Measurements from ENCODE around the gene CBLB. TPM values are rescaled to one million over a fixed set of nuclear protein-coding genes. Genes with fewer than 3 reads are reported as not detected.

CBLB gene
- total and polyA plus RNA-seq, 9 donors, result 19.5 to 31.4 (median 21.0) TPM

DNA sequence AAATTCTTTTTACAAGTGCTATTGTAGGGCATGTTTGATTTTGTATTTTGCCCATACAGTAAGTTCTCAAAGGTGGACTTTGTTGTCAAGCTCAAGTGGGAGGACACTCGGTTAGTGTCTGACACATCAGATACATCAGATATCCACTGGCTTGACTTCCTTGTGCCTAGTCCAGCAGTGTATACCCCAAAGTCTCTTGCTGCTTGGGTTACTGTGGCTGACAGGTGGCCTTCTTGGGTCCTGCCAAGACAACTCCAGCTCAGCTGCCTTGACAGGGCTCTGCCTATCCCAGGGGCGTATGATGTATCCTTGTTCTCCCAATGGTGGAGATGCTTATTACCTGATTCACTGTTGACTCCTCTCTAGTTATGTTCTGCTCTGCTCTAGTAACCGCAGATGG is 214.9 kb downstream of the CBLB start:
- H3K27ac ChIP-seq (ENCODE audit: low read length), result no peak overlapping the region
- peaks cover 7% of the 10 kb centered on the region for H3K36me3 ChIP-seq (ENCODE audit: control insufficient read depth, insufficient read depth, low read length)
- DNase-seq, result no peak
- no peaks in the 10 kb centered on the region for H3K4me1 ChIP-seq (ENCODE audit: control insufficient read depth, insufficient read depth, low read length)
- H3K4me3 ChIP-seq (ENCODE audit: low read length), result no peak overlapping the region
- H3K9me3 ChIP-seq (replicated peaks; ENCODE audit: control insufficient read depth, low read depth, low read length), result no peaks in the 10 kb centered on the region
- WGBS (ENCODE audit: insufficient coverage), result 100% methylated on average over 1 of the region's 3 CpGs
- no peaks in the 10 kb centered on the region for H3K27me3 ChIP-seq (ENCODE audit: control insufficient read depth, insufficient read depth, low read length)

DNA sequence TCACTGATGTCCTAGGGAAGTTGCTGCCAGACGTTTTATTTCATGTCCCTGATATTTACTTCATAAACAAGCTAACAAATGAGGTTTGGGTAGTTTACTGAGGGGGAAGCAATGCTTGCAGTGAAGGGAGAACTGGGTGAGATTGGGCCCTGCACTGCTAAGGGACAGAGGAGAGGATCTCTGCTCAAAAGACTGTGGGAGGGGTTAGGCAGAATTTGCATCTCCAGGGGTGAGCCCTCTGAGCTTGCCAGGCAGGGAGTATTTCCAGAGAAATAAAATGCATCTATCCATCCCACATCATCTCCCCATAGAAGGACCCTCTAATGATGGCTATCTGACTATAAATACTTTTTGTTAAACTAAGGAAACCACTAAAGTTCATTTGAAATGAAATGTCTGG is 215.6 kb downstream of the CBLB start:
- Histone ChIP-seq H3K36me3 (ENCODE audit: control insufficient read depth, insufficient read depth, low read length) (no peaks in the 10 kb centered on the region), H3K27me3 (ENCODE audit: control insufficient read depth, insufficient read depth, low read length) (no peaks in the 10 kb centered on the region)

DNA sequence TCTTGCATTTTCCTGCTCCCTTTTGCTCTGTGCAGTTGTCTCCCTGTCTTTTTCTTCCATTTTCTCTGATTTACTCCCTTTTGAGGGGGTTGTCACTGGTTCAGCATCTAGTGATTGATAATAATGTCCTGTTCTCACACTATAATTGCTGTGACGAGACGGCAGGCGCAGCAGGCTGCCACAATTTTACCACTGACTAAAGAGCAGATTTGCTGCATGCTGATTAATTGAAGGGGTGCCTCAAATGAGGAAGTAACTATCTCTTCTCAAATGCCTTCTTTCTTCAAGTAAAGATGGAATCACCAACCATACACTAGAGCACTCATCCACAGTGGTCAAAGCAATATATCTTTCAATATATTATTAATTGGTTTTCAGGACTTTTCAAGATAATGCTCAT is 219.3 kb downstream of the CBLB start:
- H3K4me1 ChIP-seq (ENCODE audit: control insufficient read depth, insufficient read depth, low read length), result no peaks in the 10 kb centered on the region
- no peaks in the 10 kb centered on the region for H3K9me3 ChIP-seq (replicated peaks; ENCODE audit: control insufficient read depth, low read depth, low read length)
- H3K4me3 ChIP-seq (ENCODE audit: low read length), result no peak overlapping the region
- H3K27me3 ChIP-seq (ENCODE audit: control insufficient read depth, insufficient read depth, low read length), result no peaks in the 10 kb centered on the region
- H3K36me3 ChIP-seq (ENCODE audit: control insufficient read depth, insufficient read depth, low read length), result no peaks in the 10 kb centered on the region
- DNase-seq, result no peak
- WGBS (ENCODE audit: insufficient coverage), result no CpG with 5 or more reads among the region's 3 CpGs
- no peak overlapping the region for H3K27ac ChIP-seq (ENCODE audit: low read length)

More for the DNA sequence above, 215.6 kb downstream of the CBLB start:
- no peak overlapping the region for H3K4me3 ChIP-seq (ENCODE audit: low read length)
- no peak overlapping the region for H3K27ac ChIP-seq (ENCODE audit: low read length)
- H3K4me1 ChIP-seq (ENCODE audit: control insufficient read depth, insufficient read depth, low read length), result no peaks in the 10 kb centered on the region
- no CpG with 5 or more reads among the region's 1 CpG for WGBS (ENCODE audit: insufficient coverage)
- H3K9me3 ChIP-seq (replicated peaks; ENCODE audit: control insufficient read depth, low read depth, low read length), result no peaks in the 10 kb centered on the region
- no peak for DNase-seq

DNA sequence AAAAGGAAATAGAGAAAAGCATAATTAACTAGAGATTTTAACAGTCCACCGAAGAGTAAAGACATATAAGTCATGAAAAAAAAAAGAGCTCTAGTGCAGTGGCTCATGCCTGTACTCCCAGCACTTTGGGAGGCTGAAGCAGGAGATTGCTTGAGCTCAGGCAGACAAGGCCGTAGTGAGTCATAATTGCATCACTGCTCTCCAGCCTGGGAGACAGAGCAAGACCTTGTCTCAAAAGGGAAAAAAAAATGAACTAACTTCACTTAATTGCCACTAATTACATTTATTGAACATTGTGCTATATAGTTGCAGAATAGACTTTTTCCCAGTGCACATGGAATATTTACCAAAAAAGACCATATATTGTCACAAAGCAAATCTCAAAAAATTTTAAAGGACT is 221.8 kb downstream of the CBLB start:
- Histone ChIP-seq H3K27ac (ENCODE audit: low read length) (no peak overlapping the region), H3K27me3 (ENCODE audit: control insufficient read depth, insufficient read depth, low read length) (no peaks in the 10 kb centered on the region), H3K4me3 (ENCODE audit: low read length) (no peak overlapping the region), H3K36me3 (ENCODE audit: control insufficient read depth, insufficient read depth, low read length) (no peaks in the 10 kb centered on the region), H3K4me1 (ENCODE audit: control insufficient read depth, insufficient read depth, low read length) (no peaks in the 10 kb centered on the region), H3K9me3 (replicated peaks; ENCODE audit: control insufficient read depth, low read depth, low read length) (no peaks in the 10 kb centered on the region)
- no peak for DNase-seq
- WGBS (ENCODE audit: insufficient coverage), result 100% methylated on average over 1 of the region's 2 CpGs

DNA sequence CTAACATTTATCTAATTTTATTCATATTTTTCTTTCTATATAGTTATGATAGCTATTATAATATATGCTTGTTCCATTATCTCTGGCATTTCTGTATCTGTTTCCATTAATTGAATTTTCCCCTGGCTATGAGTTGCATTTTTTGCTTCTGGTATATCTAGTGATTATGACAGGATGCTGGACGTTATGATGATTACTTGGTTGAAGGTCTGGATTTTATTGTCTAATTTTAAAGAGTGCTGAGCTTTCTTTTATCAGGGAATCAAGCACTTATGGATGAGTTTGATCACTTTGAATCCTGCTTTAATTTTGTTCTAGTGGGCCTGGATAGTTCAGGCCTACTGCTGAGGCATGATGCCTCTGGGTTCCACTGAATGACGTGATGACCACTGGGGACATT is 229.7 kb downstream of the CBLB start:
- Histone ChIP-seq H3K36me3 (ENCODE audit: control insufficient read depth, insufficient read depth, low read length) (no peaks in the 10 kb centered on the region), H3K27me3 (ENCODE audit: control insufficient read depth, insufficient read depth, low read length) (no peaks in the 10 kb centered on the region), H3K4me3 (ENCODE audit: low read length) (no peak overlapping the region), H3K4me1 (ENCODE audit: control insufficient read depth, insufficient read depth, low read length) (no peaks in the 10 kb centered on the region), H3K27ac (ENCODE audit: low read length) (no peak overlapping the region), H3K9me3 (replicated peaks; ENCODE audit: control insufficient read depth, low read depth, low read length) (no peaks in the 10 kb centered on the region)
- WGBS (ENCODE audit: insufficient coverage), result 92% methylated on average over 2 of the region's 2 CpGs
- no peak for DNase-seq

DNA sequence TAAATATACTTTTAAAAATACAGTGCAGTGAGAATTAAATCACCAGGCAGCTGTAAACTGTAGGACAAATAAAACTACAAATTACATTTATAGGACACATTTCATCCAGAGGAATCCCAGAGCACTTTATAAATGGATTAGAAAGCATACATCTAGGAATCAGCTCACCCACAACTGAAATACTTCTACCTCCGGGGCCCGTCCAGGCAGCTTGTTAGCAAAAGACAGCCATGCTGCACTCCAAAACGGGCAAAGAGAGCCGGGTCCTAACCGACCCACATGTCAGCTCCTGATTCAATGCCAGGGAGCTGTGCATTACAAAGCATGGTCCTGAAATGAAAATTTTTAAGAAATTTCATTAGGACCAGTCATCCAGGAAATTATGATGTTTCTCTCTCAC is 234.1 kb downstream of the CBLB start:
- Histone ChIP-seq H3K36me3 (ENCODE audit: control insufficient read depth, insufficient read depth, low read length) (no peaks in the 10 kb centered on the region), H3K9me3 (replicated peaks; ENCODE audit: control insufficient read depth, low read depth, low read length) (no peaks in the 10 kb centered on the region), H3K4me3 (ENCODE audit: low read length) (no peak overlapping the region), H3K27ac (ENCODE audit: low read length) (no peak overlapping the region), H3K4me1 (ENCODE audit: control insufficient read depth, insufficient read depth, low read length) (no peaks in the 10 kb centered on the region), H3K27me3 (ENCODE audit: control insufficient read depth, insufficient read depth, low read length) (no peaks in the 10 kb centered on the region)
- no peak for DNase-seq
- 78% methylated on average over 3 of the region's 5 CpGs for WGBS (ENCODE audit: insufficient coverage)

DNA sequence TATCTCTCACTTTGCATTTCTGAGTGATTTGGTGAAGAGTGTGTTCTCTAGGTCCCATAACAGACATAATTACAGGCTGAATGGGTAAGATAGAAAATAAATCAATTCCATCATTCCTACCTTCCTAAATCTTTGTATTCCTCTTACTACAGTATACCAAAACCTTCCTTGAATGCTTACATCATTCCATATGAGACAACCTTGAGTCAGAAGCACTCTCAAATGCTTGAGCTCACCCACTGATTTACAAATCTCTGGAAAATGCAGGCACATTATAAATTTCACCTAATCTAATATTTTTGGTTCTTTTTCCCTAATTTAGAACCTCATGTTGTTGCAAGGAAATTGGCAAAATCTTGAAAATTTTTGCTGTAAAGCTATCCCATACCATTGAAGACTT is 239.1 kb downstream of the CBLB start:
- H3K36me3 ChIP-seq (ENCODE audit: control insufficient read depth, insufficient read depth, low read length), result no peaks in the 10 kb centered on the region
- no peaks in the 10 kb centered on the region for H3K9me3 ChIP-seq (replicated peaks; ENCODE audit: control insufficient read depth, low read depth, low read length)
- no peak overlapping the region for H3K27ac ChIP-seq (ENCODE audit: low read length)
- DNase-seq, result no peak
- H3K4me3 ChIP-seq (ENCODE audit: low read length), result no peak overlapping the region
- no peaks in the 10 kb centered on the region for H3K4me1 ChIP-seq (ENCODE audit: control insufficient read depth, insufficient read depth, low read length)
- H3K27me3 ChIP-seq (ENCODE audit: control insufficient read depth, insufficient read depth, low read length), result no peaks in the 10 kb centered on the region

DNA sequence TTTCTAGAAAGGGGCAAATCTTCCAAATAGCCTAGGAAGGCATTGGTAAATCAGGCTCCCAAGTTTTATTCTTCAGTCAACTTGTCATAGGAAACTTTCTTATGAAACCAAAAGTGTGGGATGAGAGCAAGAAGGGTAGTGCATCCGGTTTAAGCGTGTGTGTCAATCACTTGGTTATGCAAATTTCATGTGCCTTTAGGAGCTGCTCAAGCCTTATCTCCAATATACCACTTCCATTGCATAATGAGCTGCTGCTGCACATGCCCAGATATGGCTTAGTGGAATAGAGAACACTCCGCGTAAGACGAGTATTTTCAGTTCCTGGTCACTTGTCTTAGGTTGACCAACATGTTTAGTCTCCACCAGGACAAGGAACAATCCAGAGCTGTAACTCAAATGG is 242.1 kb downstream of the CBLB start:
- Histone ChIP-seq H3K9me3 (replicated peaks; ENCODE audit: control insufficient read depth, low read depth, low read length) (no peaks in the 10 kb centered on the region), H3K27me3 (ENCODE audit: control insufficient read depth, insufficient read depth, low read length) (no peaks in the 10 kb centered on the region), H3K36me3 (ENCODE audit: control insufficient read depth, insufficient read depth, low read length) (no peaks in the 10 kb centered on the region), H3K27ac (ENCODE audit: low read length) (no peak overlapping the region), H3K4me3 (ENCODE audit: low read length) (no peak overlapping the region), H3K4me1 (ENCODE audit: control insufficient read depth, insufficient read depth, low read length) (no peaks in the 10 kb centered on the region)
- WGBS (ENCODE audit: insufficient coverage), result 80% methylated on average over 2 of the region's 5 CpGs
- DNase-seq, result no peak

DNA sequence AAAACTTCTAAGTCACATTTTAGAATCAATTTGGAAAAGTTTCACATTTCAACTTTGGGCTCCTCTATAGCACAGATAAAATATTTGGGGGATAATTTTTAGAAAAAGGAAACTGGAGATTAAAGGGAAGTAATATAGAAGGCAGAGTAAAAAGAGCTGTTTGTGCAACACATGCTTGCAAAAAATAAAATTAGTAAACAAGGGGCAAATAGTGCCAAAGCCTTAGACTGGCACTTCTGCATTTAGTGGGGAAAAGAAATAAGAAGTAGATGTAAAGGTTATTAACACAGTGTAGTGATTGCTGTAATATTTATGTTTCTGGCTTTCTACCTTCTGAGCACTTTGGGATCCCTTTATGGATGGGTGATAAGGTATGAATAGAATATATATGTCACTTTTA is 246.6 kb downstream of the CBLB start:
- DNase-seq, result no peak
- H3K4me3 ChIP-seq (ENCODE audit: low read length), result no peak overlapping the region
- H3K36me3 ChIP-seq (ENCODE audit: control insufficient read depth, insufficient read depth, low read length), result no peaks in the 10 kb centered on the region
- no peaks in the 10 kb centered on the region for H3K9me3 ChIP-seq (replicated peaks; ENCODE audit: control insufficient read depth, low read depth, low read length)
- no peak overlapping the region for H3K27ac ChIP-seq (ENCODE audit: low read length)
- H3K27me3 ChIP-seq (ENCODE audit: control insufficient read depth, insufficient read depth, low read length), result no peaks in the 10 kb centered on the region
- H3K4me1 ChIP-seq (ENCODE audit: control insufficient read depth, insufficient read depth, low read length), result no peaks in the 10 kb centered on the region

DNA sequence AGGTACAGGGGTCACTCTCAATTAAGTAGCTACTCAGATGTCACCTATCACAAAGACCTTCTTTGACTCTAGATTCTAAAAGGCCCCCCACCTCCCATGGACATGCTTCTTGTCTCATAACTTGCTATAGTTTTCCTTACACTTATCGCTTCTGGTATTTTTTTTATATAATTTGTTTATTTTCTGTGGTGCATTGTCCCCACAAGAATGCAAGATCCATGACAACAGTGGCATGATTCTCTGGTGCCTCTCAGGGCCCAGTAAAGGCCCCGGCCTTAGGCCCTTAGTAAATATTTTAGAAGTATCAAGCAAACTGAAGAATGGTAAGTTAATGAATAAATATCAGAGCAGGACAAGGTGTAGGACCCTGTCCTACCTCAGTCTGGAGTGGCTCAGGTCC is 248.6 kb downstream of the CBLB start:
- DNase-seq, result no peak
- no peak overlapping the region for H3K27ac ChIP-seq (ENCODE audit: low read length)
- no CpG with 5 or more reads among the region's 2 CpGs for WGBS (ENCODE audit: insufficient coverage)
- H3K9me3 ChIP-seq (replicated peaks; ENCODE audit: control insufficient read depth, low read depth, low read length), result no peaks in the 10 kb centered on the region
- H3K36me3 ChIP-seq (ENCODE audit: control insufficient read depth, insufficient read depth, low read length), result no peaks in the 10 kb centered on the region
- H3K27me3 ChIP-seq (ENCODE audit: control insufficient read depth, insufficient read depth, low read length), result no peaks in the 10 kb centered on the region
- no peaks in the 10 kb centered on the region for H3K4me1 ChIP-seq (ENCODE audit: control insufficient read depth, insufficient read depth, low read length)
- H3K4me3 ChIP-seq (ENCODE audit: low read length), result no peak overlapping the region

DNA sequence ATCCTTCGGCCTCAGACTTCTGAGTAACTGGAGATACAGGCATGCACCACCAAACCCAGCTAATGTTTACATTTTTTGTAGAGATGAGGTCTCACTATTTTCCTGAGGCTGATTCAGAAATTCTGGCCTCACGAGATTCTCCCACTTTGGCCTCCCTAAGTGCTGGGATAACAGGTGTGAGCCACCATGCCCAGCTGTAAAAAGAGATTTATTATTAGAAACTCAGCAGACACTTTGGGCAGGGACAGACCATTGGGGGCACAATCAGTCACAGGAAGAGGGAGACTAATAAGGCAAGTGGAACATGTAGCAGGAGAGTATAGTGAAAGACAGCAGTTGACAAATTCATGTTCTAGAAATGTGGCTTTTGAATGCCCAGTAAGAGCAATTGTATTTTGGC is 249.2 kb downstream of the CBLB start:
- Histone ChIP-seq H3K27me3 (ENCODE audit: control insufficient read depth, insufficient read depth, low read length) (no peaks in the 10 kb centered on the region), H3K4me1 (ENCODE audit: control insufficient read depth, insufficient read depth, low read length) (no peaks in the 10 kb centered on the region), H3K27ac (ENCODE audit: low read length) (no peak overlapping the region), H3K9me3 (replicated peaks; ENCODE audit: control insufficient read depth, low read depth, low read length) (no peaks in the 10 kb centered on the region), H3K4me3 (ENCODE audit: low read length) (no peak overlapping the region), H3K36me3 (ENCODE audit: control insufficient read depth, insufficient read depth, low read length) (no peaks in the 10 kb centered on the region)
- no peak for DNase-seq
- 100% methylated on average over 1 of the region's 2 CpGs for WGBS (ENCODE audit: insufficient coverage)

All from muscle of leg (tissue), 11 donors.